ENCODE results near the gene STUB1. TPM values are rescaled to one million over a fixed set of nuclear protein-coding genes. Genes with fewer than 3 reads are reported as not detected.

STUB1 gene
- total RNA-seq, 4 donors from 2014 or later: 107 to 244 (median 140) TPM

- TF ChIP-seq, protein P1, sequence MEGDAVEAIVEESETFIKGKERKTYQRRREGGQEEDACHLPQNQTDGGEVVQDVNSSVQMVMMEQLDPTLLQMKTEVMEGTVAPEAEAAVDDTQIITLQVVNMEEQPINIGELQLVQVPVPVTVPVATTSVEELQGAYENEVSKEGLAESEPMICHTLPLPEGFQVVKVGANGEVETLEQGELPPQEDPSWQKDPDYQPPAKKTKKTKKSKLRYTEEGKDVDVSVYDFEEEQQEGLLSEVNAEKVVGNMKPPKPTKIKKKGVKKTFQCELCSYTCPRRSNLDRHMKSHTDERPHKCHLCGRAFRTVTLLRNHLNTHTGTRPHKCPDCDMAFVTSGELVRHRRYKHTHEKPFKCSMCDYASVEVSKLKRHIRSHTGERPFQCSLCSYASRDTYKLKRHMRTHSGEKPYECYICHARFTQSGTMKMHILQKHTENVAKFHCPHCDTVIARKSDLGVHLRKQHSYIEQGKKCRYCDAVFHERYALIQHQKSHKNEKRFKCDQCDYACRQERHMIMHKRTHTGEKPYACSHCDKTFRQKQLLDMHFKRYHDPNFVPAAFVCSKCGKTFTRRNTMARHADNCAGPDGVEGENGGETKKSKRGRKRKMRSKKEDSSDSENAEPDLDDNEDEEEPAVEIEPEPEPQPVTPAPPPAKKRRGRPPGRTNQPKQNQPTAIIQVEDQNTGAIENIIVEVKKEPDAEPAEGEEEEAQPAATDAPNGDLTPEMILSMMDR (IDR thresholded peaks at IDR 0.05; ENCODE audit: low read depth): no peak
Observed at GRCh38 chr16:703406-703805, 23.2 kb downstream of the STUB1 start.

GRCh38 chr16:704047-704446 is 23.8 kb downstream of the STUB1 start:
- TF ChIP-seq, protein P1 (IDR thresholded peaks at IDR 0.05; ENCODE audit: low read depth): no peak

GRCh38 chr16:704552-705380 is 24.6 kb downstream of the STUB1 start:
- TF ChIP-seq, protein P1 (IDR thresholded peaks at IDR 0.05; ENCODE audit: low read depth): no peak

DNA sequence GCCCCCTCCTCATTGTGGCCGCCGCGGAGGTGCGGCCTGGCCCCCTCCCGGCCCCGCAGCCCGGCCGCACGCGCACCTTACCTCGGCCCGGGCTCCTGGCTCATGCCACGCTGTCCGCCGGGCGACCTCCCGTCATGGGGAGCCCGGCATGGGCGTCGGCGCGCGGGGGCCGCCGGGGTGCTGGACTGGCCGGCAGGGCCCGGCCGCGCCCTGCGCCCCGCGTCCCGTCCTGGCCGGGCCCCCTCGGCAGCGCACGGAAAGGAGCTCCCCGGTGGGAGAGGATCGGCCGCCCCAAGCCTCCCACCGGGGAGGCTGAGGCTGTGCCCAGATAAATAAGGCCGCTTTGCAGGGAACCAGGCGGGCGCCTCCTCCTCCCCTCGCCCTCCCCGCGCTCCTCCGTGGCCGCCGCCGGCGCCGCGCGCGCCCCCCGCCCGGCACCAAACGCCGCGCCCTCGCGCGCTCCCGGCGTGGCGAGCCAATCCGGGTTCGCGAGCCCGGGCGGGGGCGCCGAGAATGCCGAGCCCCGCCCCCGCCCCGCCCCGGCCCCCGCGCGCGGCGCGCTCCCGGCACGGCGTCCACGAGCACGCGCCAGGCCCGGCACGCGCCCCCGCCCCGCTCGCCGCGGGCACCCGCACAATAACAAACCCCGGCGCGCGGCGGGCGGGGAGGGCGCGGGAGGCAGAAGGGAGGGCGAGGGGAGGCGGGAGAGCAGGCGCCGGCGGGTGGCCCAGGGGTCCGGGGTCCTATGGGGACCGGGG is 25.4 kb downstream of the STUB1 start, which contains the start of gene FBXL16:
Gene FBXL16 (minus strand): TSS at position 371 of the 758 bp plus-strand sequence. CDS start 8,396 bp downstream, outside the sequence.
- TF ChIP-seq, protein P1 (IDR thresholded peaks at IDR 0.05; ENCODE audit: low read depth): no peak

- TF ChIP-seq, protein P1 (IDR thresholded peaks at IDR 0.05; ENCODE audit: low read depth): no peak
Observed at GRCh38 chr16:706189-707061, 26.2 kb downstream of the STUB1 start.

DNA sequence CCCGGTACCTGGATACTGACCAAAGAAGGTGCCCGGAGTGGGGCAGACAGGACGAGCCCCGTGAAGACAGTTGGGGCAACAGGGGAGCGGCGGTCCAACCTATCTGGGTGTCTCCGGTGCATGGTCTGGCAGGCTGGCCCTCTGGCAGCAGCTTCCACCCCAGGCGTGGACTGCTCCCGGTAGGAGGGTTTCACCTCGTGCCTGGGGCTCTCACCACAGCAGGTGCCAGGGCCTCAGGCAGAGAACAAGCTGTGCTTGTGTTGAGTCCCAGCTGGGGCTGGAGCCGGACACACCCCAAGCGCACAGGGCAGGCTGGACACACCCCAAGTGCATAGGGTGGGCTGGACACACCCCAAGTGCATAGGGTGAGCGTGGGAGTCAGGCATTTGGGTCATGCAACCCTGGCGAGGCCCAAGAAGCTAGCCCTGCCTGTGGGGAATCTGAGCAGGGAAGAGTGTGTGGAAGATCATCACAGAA is 26.9 kb downstream of the STUB1 start:
- TF ChIP-seq, protein P1 (IDR thresholded peaks at IDR 0.05; ENCODE audit: low read depth): no peak

Data from subcutaneous adipose tissue (tissue), 4 donors.